NOMO-1 treated with dmso at 0.1 percent for 144 hours (cell line): Measurements from ENCODE around the gene UBTD1.

Experiments
- DNase-seq: peaks from one replicate; lab custom pipeline; 2025; ENCODE audit not compliant: unreplicated experiment; lab: John Stamatoyannopoulos, UW

Gene UBTD1

GRCh38 chr10:97607095-97607636 lies 108.4 kb downstream of the UBTD1 start:
- no peak for DNase-seq

DNA sequence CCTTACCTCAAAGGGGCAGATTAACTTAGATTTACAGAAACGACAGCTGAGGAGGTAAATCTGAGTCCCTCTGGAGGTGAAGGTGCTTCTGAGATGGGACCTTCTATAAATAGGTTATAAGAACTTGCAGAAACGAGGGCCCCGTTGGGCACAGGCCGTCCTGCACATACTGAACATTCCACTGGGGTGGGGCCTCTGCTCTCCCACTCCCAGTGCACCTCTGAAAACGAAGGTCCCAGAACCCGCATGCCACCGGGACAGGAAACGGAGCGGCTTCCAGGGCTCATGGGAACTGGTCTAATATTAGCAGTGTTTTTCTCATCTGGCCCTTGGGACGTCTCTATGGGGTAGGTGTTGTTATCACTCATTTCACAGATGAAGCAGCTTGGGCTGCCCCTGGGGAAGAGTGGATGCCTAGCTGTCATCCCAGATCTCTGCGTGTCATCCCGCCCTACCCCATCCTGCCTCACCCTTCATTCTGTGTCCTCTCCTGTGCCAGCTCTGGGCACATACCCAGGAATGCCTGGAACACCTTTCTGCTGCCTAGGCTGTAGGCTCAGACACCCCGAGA lies 110.4 kb downstream of the UBTD1 start:
- DNase-seq: no peak

DNA sequence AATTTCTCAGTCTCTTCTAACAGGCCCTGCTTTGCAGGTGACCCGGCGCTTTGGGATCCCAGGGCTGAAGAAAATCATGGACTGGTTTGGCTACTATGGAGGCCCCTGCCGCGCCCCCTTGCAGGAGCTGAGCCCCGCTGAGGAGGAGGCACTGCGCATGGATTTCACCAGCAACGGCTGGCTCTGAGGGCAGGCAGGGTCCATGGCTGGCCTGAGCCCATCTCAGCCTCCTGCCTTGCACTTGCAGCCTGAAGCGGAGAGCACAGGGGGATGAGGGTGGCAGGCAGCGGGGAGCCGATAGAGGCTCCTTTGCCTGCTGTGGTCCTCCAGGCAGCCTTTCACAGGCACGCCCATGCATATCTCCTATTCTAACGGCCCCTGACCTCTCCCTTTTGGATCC lies 112.7 kb downstream of the UBTD1 start:
- no peak for DNase-seq

GRCh38 chr10:97612386-97612785 lies 113.7 kb downstream of the UBTD1 start:
- DNase-seq: no peak

DNA sequence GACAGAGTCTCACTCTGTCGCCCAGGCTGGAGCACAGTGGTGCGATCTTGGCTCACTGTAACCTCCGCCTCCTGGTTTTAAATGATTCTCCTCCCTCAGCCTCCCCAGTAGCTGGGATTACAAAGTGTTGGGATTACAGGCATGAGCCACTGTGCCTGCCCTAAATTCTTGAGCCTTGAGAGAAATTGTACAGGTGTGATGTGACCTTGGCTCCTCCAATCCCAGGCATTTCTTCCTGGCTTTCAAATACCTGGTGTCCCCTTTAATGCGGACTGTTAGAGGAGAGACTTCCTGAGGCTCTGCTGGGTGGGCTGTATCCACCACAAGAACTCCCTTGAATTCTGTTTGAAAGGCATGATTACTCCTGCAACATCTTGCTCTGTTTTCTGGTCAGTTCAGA lies 119.6 kb downstream of the UBTD1 start:
- DNase-seq: no peak

GRCh38 chr10:97618733-97619132 lies 120.0 kb downstream of the UBTD1 start:
- DNase-seq: no peak
